Measurements from ENCODE around the gene KCNN4.

Gene KCNN4

GRCh38 chr19:43797556-43797955, 16.8 kb upstream of the KCNN4 start:
- TF ChIP-seq CTCF (IDR thresholded peaks at IDR 0.05) = no peak
- Histone ChIP-seq H3K4me3 (no peak overlapping the region), H3K27ac (no peak overlapping the region)
- no peak for DNase-seq (ENCODE audit: low spot score)

GRCh38 chr19:43797118-43797517, 16.3 kb upstream of the KCNN4 start:
- no peak for DNase-seq (ENCODE audit: low spot score)
- no peak overlapping the region for H3K4me3 ChIP-seq
- no peak overlapping the region for H3K27ac ChIP-seq
- TF ChIP-seq CTCF (IDR thresholded peaks at IDR 0.05) = no peak

GRCh38 chr19:43790587-43790986, 9.8 kb upstream of the KCNN4 start:
- H3K27ac ChIP-seq = no peak overlapping the region
- DNase-seq (ENCODE audit: low spot score) = no peak
- H3K4me3 ChIP-seq = no peak overlapping the region
- no peak for TF ChIP-seq CTCF (IDR thresholded peaks at IDR 0.05)

- Histone ChIP-seq H3K27ac (no peak overlapping the region), H3K4me3 (no peak overlapping the region)
- DNase-seq (ENCODE audit: low spot score) = no peak
- no peak for TF ChIP-seq CTCF (IDR thresholded peaks at IDR 0.05)
Observed at GRCh38 chr19:43789029-43789428, 8.3 kb upstream of the KCNN4 start.

GRCh38 chr19:43786665-43787064, 5.9 kb upstream of the KCNN4 start:
- no peak for DNase-seq (ENCODE audit: low spot score)
- H3K4me3 ChIP-seq = no peak overlapping the region
- no peak overlapping the region for H3K27ac ChIP-seq
- no peak for TF ChIP-seq CTCF (IDR thresholded peaks at IDR 0.05)

GRCh38 chr19:43784981-43785808, 4.4 kb upstream of the KCNN4 start:
- TF ChIP-seq CTCF (IDR thresholded peaks at IDR 0.05) = peak; percentile 97
- no peak for DNase-seq (ENCODE audit: low spot score)
- H3K4me3 ChIP-seq = no peak overlapping the region

More at GRCh38 chr19:43784981-43785808, 4.4 kb upstream of the KCNN4 start:
- H3K27ac ChIP-seq = peak overlapping the region in 1 of 2 donors; percentile 37

Data from coronary artery (tissue), 2 donors.